Bronchial epithelial cell (primary cell): ENCODE results near the gene MTURN. TPM values are rescaled to one million over a fixed set of nuclear protein-coding genes. Genes with fewer than 3 reads are reported as not detected.

Experiments
- total RNA-seq: library from RNA; depleted of rRNA; stranded (reverse); fragments of >200 nt; gene quantifications from 2 replicates; pipeline ENCODE4 v1.2.1, GENCODE V29; 2014

The MTURN gene
- total RNA-seq, 1 donor from 2014 or later: 43.7 TPM

Other genes with a start within 250 kb of the MTURN start
- 33.5 and 35.5 TPM in 2 replicates for gene SCRN1, start 145.2 kb upstream of the MTURN start, total RNA-seq
- gene FKBP14, start 108.3 kb upstream of the MTURN start, total RNA-seq: 20.0 and 20.5 TPM in 2 replicates
- gene PLEKHA8, start 106.6 kb upstream of the MTURN start, total RNA-seq: 17.0 and 17.1 TPM in 2 replicates
- 18.4 and 23.4 TPM in 2 replicates for gene ZNRF2, start 149.6 kb downstream of the MTURN start, total RNA-seq